ENCODE measurements around the gene HDHD2.

The HDHD2 gene

DNA sequence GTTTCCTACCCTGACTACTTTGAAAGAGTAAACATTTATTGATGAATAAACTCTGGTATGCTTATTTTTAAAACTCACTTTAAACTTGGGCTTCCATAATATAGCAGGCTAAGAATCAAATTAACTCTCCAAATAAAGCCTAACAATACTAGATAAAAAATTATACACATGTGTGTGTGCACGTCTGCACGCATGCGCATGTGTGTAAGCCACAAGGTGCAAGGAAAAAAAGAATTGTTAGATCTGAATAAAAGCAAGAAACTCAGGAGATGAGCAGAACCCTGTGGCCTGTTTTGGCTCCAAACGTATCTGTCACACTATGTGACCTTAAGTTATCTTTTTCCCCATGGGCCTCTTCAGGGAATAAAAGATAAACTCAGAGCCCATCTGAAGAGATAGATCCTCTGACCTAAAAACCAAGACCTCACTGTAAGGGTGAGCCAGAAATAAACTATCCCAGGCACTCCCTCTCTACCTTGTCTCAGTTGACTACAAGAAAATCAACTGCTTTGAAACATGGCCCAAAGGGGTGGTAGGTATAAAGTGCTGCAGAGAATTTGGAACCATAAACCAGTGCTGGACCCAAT, 6.3 kb downstream of the HDHD2 start:
- DNase-seq = no peak

DNA sequence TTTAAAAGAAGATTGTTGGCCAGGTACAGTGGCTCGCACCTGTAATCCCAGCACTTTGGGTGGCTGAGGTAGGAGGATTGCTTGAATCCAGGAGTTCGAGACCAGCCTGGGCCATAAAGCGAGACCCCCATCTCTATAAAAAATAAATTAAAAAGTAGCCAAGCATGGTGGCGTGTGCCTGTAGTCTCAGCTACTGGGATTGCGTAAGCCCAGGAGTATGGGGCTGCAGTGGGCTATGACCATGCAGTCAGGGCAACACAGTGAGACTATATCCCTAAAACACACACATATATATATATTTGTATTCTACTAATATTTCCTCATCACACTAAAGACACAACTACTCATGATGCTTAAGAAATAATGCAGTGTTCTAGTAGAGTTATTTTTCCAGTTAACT, 7.1 kb downstream of the HDHD2 start:
- no peak for DNase-seq

GRCh38 chr18:47141289-47141688, 9.0 kb downstream of the HDHD2 start:
- peak; percentile 11 for DNase-seq

DNA sequence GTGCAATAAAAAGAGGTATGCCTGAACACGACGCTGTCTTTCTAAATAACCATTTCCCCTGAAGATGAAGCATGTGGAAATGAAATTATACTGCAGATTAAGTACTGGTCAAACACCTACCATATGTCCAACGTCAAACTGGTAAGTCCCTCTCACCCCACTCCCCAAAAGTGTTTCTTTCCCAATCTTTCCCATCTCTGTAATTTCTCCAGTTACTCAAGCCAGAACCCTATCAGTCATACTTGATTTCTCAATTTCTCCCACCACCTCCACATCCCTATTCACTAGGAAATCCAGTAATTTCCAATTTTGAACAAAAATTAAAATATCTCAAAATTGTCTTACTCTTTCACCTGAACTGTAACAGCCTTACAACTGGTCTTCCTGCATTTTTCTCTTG, 29.2 kb downstream of the HDHD2 start:
- DNase-seq = peak; percentile 25

DNA sequence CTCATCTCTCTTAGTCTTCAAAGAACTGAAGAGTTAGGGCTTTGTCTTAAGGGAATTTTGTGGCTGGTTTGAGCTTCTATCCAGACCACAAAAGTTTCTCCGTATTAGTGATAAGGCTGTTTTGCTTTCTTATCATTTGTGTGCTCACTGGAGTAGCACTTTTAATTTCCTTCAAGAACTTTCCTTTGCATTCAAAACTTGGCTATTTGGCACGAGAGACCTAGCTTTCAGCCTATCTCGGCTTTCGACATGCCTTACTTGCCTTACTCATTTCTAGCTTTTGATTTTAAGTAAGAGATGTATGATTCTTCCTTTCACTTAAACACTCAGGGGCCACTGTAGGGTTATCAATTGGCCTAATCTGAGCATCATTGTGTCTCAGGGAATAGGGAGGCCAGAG, 29.9 kb downstream of the HDHD2 start:
- no peak for DNase-seq

- DNase-seq = no peak
Measured at GRCh38 chr18:47118981-47119380, 31.3 kb downstream of the HDHD2 start.

DNA sequence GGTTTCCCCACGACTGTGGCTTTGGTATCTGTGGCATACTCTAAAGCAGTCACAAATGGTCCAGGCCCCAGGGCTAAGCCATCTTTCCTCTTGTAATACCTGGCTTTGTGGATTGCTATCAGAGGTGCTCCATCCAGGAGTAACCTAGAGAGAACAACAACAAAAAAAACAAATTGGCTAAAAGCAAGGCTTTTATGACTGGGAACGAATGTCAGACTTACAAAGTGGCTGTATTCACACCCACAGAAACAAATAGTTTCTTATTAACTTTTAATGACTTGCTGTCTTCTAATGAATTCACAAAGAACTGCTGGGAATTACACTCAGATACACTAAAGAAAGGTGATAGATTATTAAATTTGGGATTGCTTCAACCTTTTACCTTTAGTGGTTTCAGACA, 35.1 kb downstream of the HDHD2 start:
- no peak for DNase-seq

- no peak for DNase-seq
Measured at GRCh38 chr18:47113796-47114540, 36.3 kb downstream of the HDHD2 start.

DNA sequence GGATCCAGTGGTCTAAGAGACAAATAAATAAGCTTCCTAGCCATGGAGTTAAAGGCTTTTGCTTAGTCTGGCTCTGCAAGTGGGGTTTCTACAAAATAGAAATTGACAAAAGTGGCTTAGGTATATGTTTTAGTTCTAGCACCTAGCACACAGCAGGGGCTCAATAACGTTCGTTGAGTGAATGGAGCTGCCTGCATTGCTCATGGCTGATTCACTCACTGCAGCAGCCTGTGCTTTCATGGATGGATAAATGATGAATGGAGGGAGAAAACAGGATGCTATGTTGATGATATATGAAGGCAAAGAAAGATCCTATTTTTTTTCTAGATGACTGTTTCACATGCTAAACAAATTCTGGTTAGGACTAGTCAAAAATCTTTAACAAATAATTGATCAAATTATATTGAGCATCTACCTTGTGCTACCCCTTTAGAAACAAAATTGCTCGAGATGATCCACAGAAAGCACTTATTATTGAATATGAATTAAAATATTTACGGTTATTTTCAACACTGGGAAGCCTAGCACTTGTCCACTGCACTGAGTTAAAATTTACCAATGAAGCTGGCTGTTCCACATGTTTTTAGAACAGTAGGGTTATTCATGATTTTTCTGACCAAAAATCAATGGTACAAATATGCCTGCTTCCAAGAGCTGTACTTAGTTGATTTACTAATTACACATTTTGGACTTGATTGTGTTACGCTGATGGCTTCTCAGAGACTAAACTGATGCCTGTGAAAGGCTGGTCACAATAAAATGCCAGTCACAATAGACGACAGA, 39.6 kb downstream of the HDHD2 start:
- no peak for DNase-seq

DNA sequence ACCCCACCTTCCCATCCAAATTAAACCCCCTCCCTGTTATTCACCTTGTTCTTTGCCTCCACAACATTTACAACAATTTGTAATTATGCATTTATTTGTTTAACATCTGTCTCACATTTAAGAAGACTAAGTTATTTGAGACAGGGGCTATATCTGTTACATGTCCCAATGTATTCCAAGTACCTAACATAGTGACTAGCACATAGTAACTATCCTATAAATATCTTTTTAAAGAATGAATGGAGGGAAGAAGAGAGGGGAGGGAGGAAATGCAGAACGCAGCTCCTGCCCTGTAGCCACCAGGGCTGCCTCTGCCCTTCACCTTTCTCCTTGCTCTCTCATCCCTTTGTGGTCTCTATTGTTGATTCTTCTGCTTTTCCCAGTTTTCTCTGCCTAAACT, 40.6 kb downstream of the HDHD2 start:
- DNase-seq = no peak

GRCh38 chr18:47108998-47109405, 41.3 kb downstream of the HDHD2 start:
- DNase-seq = no peak

DNA sequence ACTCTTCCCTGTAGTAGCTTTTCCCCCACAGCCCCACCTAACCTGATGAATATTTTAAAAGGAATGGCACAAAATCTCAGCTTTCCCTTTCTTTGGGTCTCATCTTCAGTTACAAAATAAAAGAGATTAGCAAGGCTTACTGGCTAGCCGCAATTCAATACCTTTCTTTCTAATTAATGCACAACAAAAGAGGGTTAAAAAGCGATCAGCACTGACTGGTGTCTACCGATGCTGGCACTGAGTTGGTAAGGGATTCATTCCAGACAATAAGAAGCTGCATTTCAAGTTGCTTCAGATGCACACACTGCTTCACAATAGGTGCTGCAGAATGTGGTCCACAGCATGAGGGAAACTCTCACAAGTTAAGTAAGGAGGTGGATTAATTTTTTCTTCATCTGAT, 41.9 kb downstream of the HDHD2 start:
- no peak for DNase-seq

DNA sequence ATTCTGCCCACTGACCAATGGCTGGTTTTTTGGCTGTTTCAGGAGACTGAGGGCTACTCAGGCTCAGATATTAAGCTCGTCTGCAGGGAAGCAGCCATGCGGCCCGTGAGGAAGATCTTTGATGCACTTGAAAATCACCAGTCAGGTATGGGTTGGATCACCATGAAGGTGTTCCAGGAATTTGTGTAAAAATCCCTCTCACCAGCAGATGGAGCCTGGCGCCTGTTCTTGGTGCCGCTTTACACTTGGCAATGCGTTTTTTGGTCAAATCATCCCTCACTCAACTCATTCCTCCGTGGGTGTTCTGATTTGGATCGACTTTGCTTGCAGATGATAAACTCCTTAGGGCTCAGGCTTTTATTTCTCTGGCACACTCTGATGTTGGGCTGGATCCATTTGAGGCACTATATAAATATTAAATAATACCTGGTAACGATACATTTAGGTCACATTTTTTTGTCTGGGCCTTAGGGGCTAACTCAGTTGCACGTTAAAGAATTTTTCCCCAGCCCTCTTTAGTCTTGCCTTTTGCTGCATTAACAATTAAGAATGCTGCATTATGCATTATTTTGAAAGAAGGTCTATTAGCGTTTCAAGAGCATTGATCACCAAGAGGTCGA, 50.0 kb downstream of the HDHD2 start:
- peak; percentile 15 for DNase-seq

DNA sequence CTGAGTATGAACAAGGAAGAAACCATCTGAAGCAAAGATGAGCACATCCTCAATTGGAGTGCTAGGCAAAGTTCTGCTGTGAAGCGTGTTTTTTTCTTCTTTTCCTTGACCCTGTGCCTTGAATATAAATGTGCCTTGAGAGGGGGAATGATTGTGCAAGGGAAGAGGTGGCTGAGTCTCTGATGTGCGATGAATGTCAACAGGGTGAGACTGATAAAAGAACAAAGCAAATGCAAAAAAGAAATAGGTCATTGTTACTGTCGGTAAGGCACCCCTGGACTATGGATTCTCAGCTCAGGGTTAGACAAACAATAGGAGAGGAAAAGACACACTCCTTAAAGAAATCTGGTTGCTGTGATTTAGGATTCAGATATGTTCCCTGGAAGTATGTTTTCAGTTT, 54.5 kb downstream of the HDHD2 start:
- DNase-seq = no peak

GRCh38 chr18:47087676-47088075, 62.6 kb downstream of the HDHD2 start:
- DNase-seq = no peak

- no peak for DNase-seq
Measured at GRCh38 chr18:47081578-47081977, 68.7 kb downstream of the HDHD2 start.

DNA sequence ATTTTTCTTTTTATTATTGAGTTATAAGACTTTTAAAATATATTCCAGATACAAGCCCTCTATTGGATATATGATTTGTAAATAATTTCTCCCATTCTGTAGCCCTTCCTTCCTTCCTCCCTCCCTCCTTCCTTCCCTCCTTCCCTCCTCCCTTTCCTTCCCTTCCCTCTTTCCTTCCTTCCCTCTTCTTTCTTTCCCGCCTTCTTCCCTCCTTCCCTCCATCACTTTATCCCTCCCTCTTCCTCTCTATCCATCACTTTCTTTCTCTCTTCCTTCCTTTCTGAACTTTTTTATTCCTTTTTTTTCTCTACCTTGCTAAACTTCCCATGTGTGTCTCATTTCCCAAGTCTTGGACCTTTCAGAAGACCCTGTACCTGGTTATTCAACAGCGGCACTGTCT, 69.4 kb downstream of the HDHD2 start:
- DNase-seq = no peak

GRCh38 chr18:47077111-47077510, 73.2 kb downstream of the HDHD2 start:
- no peak for DNase-seq

DNA sequence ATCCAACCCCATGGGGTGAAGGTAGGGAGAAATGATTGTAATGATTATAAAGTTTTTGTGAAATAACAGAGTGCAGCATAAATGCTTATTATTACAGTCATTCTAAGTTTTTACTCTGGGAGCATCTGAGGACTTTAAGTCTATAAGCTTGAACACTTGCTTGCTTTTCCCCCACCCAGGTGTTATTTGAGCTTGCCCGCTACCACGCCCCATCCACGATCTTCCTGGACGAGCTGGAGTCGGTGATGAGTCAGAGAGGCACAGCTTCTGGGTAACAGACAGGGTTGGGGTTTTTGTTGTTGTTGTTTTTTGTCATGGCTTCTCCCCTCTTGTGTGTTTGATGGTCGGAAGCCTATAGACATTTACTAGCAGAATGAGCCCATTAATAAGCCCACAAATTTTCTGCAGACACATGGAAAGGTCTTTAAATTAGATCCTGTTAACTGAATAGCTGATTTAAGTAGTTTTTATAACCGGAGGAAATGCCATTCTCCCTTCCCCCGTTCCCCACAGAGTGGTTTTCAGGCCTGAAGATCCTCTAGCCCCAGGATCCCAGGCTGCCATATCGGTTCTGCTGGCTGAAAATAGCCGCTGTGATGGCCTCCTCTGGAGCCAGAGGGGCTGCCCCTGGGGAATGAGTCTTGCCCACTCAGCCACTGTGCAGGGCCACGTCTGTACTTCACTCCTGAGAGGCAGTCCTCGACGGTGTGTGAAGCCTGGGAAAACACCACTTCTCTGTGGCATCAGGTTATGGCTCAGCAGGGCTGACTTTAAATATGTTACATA, 75.0 kb downstream of the HDHD2 start:
- DNase-seq = no peak

- no peak for DNase-seq
Measured at GRCh38 chr18:47067648-47068047, 82.7 kb downstream of the HDHD2 start.

- DNase-seq = no peak
Measured at GRCh38 chr18:47063096-47063495, 87.2 kb downstream of the HDHD2 start.

GRCh38 chr18:47062471-47062870, 87.8 kb downstream of the HDHD2 start:
- DNase-seq = no peak
